PC-9 (cell line): ENCODE measurements around the gene PERCC1.

Source experiments
- EZH2 ChIP-seq: fragments of 200-600 bp; sonication (generic); IDR thresholded peaks from 2 replicates; pipeline ENCODE4 v1.8.0; 2017; ENCODE audit warnings: antibody characterized with exemption, low read depth
- TF ChIP-seq, protein P1 (sequence below): fragments of 200-600 bp; sonication (generic); conservative IDR thresholded peaks from 2 replicates; pipeline ENCODE4 v1.6.1; 2017; ENCODE audit warnings: mixed run types, antibody characterized with exemption, mild to moderate bottlenecking, moderate library complexity

DNA sequence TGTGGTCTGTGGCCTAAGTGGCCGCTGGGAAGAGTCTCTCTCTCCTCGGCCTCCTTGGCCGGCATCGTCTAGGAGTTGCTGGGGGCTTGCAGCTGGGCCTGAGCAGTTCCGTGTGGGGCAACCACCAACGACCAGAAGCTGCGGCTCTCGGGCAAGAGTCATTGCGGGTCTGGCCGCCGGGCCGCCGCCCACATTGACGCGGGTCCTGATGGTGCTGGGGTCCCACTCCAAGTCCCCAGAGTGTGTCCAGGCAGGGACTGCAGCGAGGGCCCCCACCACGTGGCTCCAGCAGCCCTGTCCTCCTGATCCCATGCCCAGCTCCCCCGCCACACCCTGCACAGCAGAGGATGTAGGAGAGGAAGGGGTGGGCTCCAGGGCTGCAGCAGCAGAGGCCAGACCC is 47.3 kb upstream of the PERCC1 start:
- TF ChIP-seq, protein P1, sequence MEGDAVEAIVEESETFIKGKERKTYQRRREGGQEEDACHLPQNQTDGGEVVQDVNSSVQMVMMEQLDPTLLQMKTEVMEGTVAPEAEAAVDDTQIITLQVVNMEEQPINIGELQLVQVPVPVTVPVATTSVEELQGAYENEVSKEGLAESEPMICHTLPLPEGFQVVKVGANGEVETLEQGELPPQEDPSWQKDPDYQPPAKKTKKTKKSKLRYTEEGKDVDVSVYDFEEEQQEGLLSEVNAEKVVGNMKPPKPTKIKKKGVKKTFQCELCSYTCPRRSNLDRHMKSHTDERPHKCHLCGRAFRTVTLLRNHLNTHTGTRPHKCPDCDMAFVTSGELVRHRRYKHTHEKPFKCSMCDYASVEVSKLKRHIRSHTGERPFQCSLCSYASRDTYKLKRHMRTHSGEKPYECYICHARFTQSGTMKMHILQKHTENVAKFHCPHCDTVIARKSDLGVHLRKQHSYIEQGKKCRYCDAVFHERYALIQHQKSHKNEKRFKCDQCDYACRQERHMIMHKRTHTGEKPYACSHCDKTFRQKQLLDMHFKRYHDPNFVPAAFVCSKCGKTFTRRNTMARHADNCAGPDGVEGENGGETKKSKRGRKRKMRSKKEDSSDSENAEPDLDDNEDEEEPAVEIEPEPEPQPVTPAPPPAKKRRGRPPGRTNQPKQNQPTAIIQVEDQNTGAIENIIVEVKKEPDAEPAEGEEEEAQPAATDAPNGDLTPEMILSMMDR: no peak
- TF ChIP-seq EZH2: no peak
